Glutamatergic neuron (in vitro differentiated cells): ENCODE results near the gene AGBL4. TPM values are rescaled to one million over a fixed set of nuclear protein-coding genes. Genes with fewer than 3 reads are reported as not detected.

ENCODE experiments used
- DNase-seq: peaks from one replicate; pipeline ENCODE4 v3.0.0; 2022
- H3K27ac Mint-ChIP-seq: one replicate; pipeline ENCODE4 v1.8.0; 2020; ENCODE audit warnings: mild to moderate bottlenecking, mixed read lengths, inconsistent platforms; ENCODE audit not compliant: unreplicated experiment
- H3K27me3 Mint-ChIP-seq: one replicate; pipeline ENCODE4 v1.8.0; 2020; ENCODE audit warnings: mild to moderate bottlenecking, moderate library complexity, mixed read lengths, inconsistent platforms; ENCODE audit not compliant: unreplicated experiment
- H3K36me3 Mint-ChIP-seq: one replicate; pipeline ENCODE4 v1.8.0; 2020; ENCODE audit warnings: mild to moderate bottlenecking, mixed read lengths, inconsistent platforms; ENCODE audit not compliant: unreplicated experiment
- H3K4me1 Mint-ChIP-seq: one replicate; pipeline ENCODE4 v1.8.0; 2020; ENCODE audit warnings: mild to moderate bottlenecking, low read depth, mixed read lengths, inconsistent platforms; ENCODE audit not compliant: unreplicated experiment
- H3K4me3 Mint-ChIP-seq: one replicate; pipeline ENCODE4 v1.8.0; 2020; ENCODE audit warnings: mild to moderate bottlenecking, mixed read lengths, inconsistent platforms; ENCODE audit not compliant: unreplicated experiment
- H3K9me3 Mint-ChIP-seq: one replicate; pipeline ENCODE4 v1.8.0; 2020; ENCODE audit warnings: mild to moderate bottlenecking, moderate library complexity, mixed read lengths, inconsistent platforms; ENCODE audit not compliant: unreplicated experiment
- CTCF ChIP-seq: fragments of 200-600 bp; sonication (generic); IDR thresholded peaks from one replicate; pipeline ENCODE4 v1.5.0; 2021; ENCODE audit not compliant: partially characterized antibody, unreplicated experiment
- total RNA-seq: library from RNA; stranded (reverse); fragmentation: NEBNext Ultra II Directional; extraction: Animal tissue kit (Norgen Biotek cat#: 25700); gene quantifications from one replicate; pipeline ENCODE4 v1.2.1, GENCODE V29; 2021; ENCODE audit not compliant: unreplicated experiment

The AGBL4 gene
- total RNA-seq, 1 donor from 2014 or later, result 3.5 TPM

- Mint-ChIP-seq H3K27me3 (no peaks in the 10 kb centered on the region), H3K9me3 (peaks cover 1% of the 10 kb centered on the region), H3K27ac (no peak overlapping the region), H3K4me1 (no peaks in the 10 kb centered on the region), H3K4me3 (no peak overlapping the region), H3K36me3 (peaks cover 18% of the 10 kb centered on the region)
- no peak for TF ChIP-seq CTCF
- DNase-seq, result no peak
These were observed 1158.8 kb downstream of the AGBL4 start for GRCh38 chr1:48864913-48865312.

GRCh38 chr1:48859456-48859855, 1164.3 kb downstream of the AGBL4 start:
- Mint-ChIP-seq H3K4me1 (no peaks in the 10 kb centered on the region), H3K27me3 (no peaks in the 10 kb centered on the region), H3K27ac (no peak overlapping the region), H3K36me3 (peaks cover 18% of the 10 kb centered on the region), H3K9me3 (peaks cover 1% of the 10 kb centered on the region), H3K4me3 (no peak overlapping the region)
- no peak for TF ChIP-seq CTCF
- DNase-seq, result no peak

- H3K36me3 Mint-ChIP-seq, result peaks cover 18% of the 10 kb centered on the region
- no peak overlapping the region for H3K4me3 Mint-ChIP-seq
- H3K4me1 Mint-ChIP-seq, result no peaks in the 10 kb centered on the region
- H3K27me3 Mint-ChIP-seq, result no peaks in the 10 kb centered on the region
- DNase-seq, result no peak
- TF ChIP-seq CTCF, result no peak
- peaks cover 1% of the 10 kb centered on the region for H3K9me3 Mint-ChIP-seq
- no peak overlapping the region for H3K27ac Mint-ChIP-seq
These were observed 1165.4 kb downstream of the AGBL4 start for GRCh38 chr1:48858200-48858920.

- Mint-ChIP-seq H3K4me1 (no peaks in the 10 kb centered on the region), H3K27ac (no peak overlapping the region), H3K36me3 (no peaks in the 10 kb centered on the region), H3K27me3 (no peaks in the 10 kb centered on the region), H3K9me3 (no peaks in the 10 kb centered on the region), H3K4me3 (no peak overlapping the region)
- DNase-seq, result no peak
- TF ChIP-seq CTCF, result no peak
These were observed 1170.7 kb downstream of the AGBL4 start for GRCh38 chr1:48853006-48853405.

- no peak overlapping the region for H3K4me3 Mint-ChIP-seq
- H3K36me3 Mint-ChIP-seq, result no peaks in the 10 kb centered on the region
- DNase-seq, result no peak
- no peaks in the 10 kb centered on the region for H3K9me3 Mint-ChIP-seq
- H3K27me3 Mint-ChIP-seq, result no peaks in the 10 kb centered on the region
- H3K4me1 Mint-ChIP-seq, result no peaks in the 10 kb centered on the region
- no peak for TF ChIP-seq CTCF
- no peak overlapping the region for H3K27ac Mint-ChIP-seq
These were observed 1172.1 kb downstream of the AGBL4 start for GRCh38 chr1:48851638-48852037.
